GM23338 (cell line): Measurements from ENCODE around the gene MTA1. TPM values are rescaled to one million over a fixed set of nuclear protein-coding genes. Genes with fewer than 3 reads are reported as not detected.

Source experiments
- EZH2 ChIP-seq: fragments of 200-600 bp; sonication (generic); IDR thresholded peaks from one replicate; pipeline ENCODE4 v1.8.0; 2017; ENCODE audit warnings: antibody characterized with exemption, mild to moderate bottlenecking, low read depth; ENCODE audit not compliant: unreplicated experiment
- JUNB ChIP-seq: IDR thresholded peaks from one replicate; pipeline ENCODE4 v1.6.1; 2016; ENCODE audit warnings: antibody characterized with exemption; ENCODE audit not compliant: unreplicated experiment
- POLR2AphosphoS5 ChIP-seq: IDR thresholded peaks from 2 replicates; pipeline ENCODE4 v1.6.1; 2016; ENCODE audit warnings: antibody characterized with exemption, low read depth
- REST ChIP-seq: IDR thresholded peaks from one replicate; pipeline ENCODE4 v1.6.1; 2018; ENCODE audit warnings: antibody characterized with exemption; ENCODE audit not compliant: unreplicated experiment
- STAT1 ChIP-seq: IDR thresholded peaks from one replicate; pipeline ENCODE4 v1.6.1; 2016; ENCODE audit warnings: antibody characterized with exemption; ENCODE audit not compliant: unreplicated experiment
- ZNF114 ChIP-seq: fragments of 250-450 bp; sonication (Bioruptor Pico); IDR thresholded peaks from 2 replicates; pipeline ENCODE4 v1.5.0; 2020; ENCODE audit warnings: mild to moderate bottlenecking, moderate library complexity
- ZNF331 ChIP-seq: fragments of 250-450 bp; sonication (Bioruptor Pico); IDR thresholded peaks from 2 replicates; pipeline ENCODE4 v1.5.0; 2020; ENCODE audit warnings: low read depth, mild to moderate bottlenecking, moderate library complexity
- ZNF462 ChIP-seq: fragments of 250-450 bp; sonication (Bioruptor Pico); IDR thresholded peaks from 2 replicates; pipeline ENCODE4 v1.5.0; 2020; ENCODE audit warnings: mild to moderate bottlenecking, moderate library complexity
- polyA plus RNA-seq: library from polyadenylated mRNA; unstranded; fragments of >200 nt; fragmentation: Nextera tagmentation; extraction: Ambion mirVana; gene quantifications from 2 replicates; pipeline ENCODE4 v1.2.1, GENCODE V29; 2016
- total RNA-seq: library from RNA; depleted of rRNA; stranded (reverse); fragments of >200 nt; shearing (Covaris generic); gene quantifications from 2 replicates; pipeline ENCODE4 v1.2.3, GENCODE V29; 2014

MTA1 gene
- total and polyA plus RNA-seq, 2 experiments from 2014 or later: 53.3 to 126 TPM

GRCh38 chr14:105440992-105441391, 21.4 kb downstream of the MTA1 start (continued):
- TF ChIP-seq REST (no peak), POLR2AphosphoS5 (no peak), ZNF462 (CRISPR knock-in tag) (no peak), STAT1 (no peak), ZNF331 (no peak), ZNF114 (CRISPR knock-in tag) (no peak), EZH2 (no peak), JUNB (no peak)
